Medulla oblongata (tissue), 1 donor: ENCODE results near the gene RTN4RL2.

Experiments used
- DNase-seq: peaks from one replicate; pipeline ENCODE4 v3.0.0-alpha.2; 2015; ENCODE audit errors: extremely low spot score

Gene RTN4RL2

GRCh38 chr11:57499983-57500461 is 39.7 kb downstream of the RTN4RL2 start:
- no peak for DNase-seq

GRCh38 chr11:57500515-57500914 is 40.2 kb downstream of the RTN4RL2 start:
- no peak for DNase-seq

GRCh38 chr11:57500926-57501325 is 40.6 kb downstream of the RTN4RL2 start:
- no peak for DNase-seq

GRCh38 chr11:57501953-57502352 is 41.6 kb downstream of the RTN4RL2 start:
- DNase-seq, result no peak

- no peak for DNase-seq
Measured at GRCh38 chr11:57502376-57502775, 42.0 kb downstream of the RTN4RL2 start.

GRCh38 chr11:57502870-57503269 is 42.5 kb downstream of the RTN4RL2 start:
- DNase-seq, result no peak

GRCh38 chr11:57504511-57504910 is 44.2 kb downstream of the RTN4RL2 start:
- DNase-seq, result no peak

GRCh38 chr11:57506522-57506921 is 46.2 kb downstream of the RTN4RL2 start:
- DNase-seq, result no peak

GRCh38 chr11:57508341-57509170 is 48.2 kb downstream of the RTN4RL2 start:
- DNase-seq, result no peak

GRCh38 chr11:57511741-57512430 is 51.6 kb downstream of the RTN4RL2 start:
- DNase-seq, result no peak

- DNase-seq, result no peak
Measured at GRCh38 chr11:57512646-57513451, 52.5 kb downstream of the RTN4RL2 start.

GRCh38 chr11:57513452-57513795 is 53.1 kb downstream of the RTN4RL2 start:
- no peak for DNase-seq

- no peak for DNase-seq
Measured at GRCh38 chr11:57513911-57514537, 53.7 kb downstream of the RTN4RL2 start.

GRCh38 chr11:57514538-57515331 is 54.4 kb downstream of the RTN4RL2 start:
- no peak for DNase-seq

GRCh38 chr11:57515332-57516060 is 55.2 kb downstream of the RTN4RL2 start, which contains the start of gene SLC43A1:
Gene SLC43A1 (minus strand): TSS chr11:57515702. CDS start chr11:57514111, 1,591 bp downstream.
- DNase-seq, result no peak

GRCh38 chr11:57516061-57516443 is 55.7 kb downstream of the RTN4RL2 start:
- no peak for DNase-seq

- DNase-seq, result no peak
Measured at GRCh38 chr11:57521116-57521515, 60.8 kb downstream of the RTN4RL2 start.

GRCh38 chr11:57523419-57523818 is 63.1 kb downstream of the RTN4RL2 start:
- DNase-seq, result no peak
